NCI-H2029 (cell line): ENCODE measurements around the gene SHROOM3.
A peak's percentile ranks its signal among the peaks of the same experiment; 100 is the strongest.

Source experiments
- DNase-seq: peaks from one replicate; lab custom pipeline; 2025; lab: John Stamatoyannopoulos, UW

SHROOM3 gene

DNA sequence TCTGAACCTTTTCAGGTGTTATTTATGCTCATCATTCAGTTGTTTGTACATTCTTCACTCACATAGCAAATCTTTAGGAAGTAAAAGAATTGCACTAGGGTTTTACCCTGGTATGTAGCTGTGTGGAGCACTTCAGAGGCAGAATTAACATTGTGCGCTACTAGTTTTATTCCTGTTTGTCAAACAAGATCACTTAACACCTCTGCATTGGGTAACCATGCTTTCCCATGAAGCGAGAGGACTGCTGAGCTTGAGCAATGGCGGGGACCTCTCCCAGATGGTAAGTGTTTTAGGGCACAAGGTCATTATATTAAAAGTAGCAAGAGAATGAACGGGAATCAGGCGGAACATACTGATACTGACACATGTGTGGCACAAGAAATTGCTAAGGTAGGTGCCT is 59.2 kb downstream of the SHROOM3 start:
- no peak for DNase-seq

DNA sequence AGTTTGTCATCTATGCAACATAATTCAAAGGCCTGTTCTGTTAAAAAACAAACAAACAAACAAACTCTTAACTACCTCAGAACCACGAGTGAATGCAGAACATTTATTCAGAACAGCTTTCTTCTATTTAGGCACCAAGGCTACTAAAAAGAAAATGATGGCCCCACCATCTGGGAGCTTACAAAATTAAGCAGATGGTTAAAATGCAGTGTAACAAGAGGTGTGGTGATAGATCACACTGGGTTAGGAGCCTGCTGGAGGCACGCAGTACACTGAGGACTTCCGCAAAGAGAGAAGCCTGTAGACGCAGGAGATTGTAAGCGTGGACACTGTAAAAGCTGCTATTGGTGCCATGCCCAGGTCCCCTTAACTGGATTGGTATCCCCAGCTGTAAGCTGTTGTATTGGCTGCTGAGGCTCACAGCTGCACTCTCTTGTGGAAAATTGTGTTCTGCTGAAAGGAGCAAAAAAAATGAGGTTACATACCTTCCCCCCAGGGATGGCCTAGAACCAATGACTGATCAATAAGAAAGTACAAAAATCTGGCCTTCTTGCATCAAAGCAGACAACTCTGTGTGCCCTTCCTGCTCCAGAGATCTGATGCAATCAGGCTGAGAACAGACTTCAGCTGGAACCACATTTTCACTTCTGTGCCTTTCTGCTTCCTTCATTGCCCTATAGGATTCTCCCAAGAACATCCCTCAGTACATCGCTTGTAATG is 60.0 kb downstream of the SHROOM3 start:
- DNase-seq: no peak

DNA sequence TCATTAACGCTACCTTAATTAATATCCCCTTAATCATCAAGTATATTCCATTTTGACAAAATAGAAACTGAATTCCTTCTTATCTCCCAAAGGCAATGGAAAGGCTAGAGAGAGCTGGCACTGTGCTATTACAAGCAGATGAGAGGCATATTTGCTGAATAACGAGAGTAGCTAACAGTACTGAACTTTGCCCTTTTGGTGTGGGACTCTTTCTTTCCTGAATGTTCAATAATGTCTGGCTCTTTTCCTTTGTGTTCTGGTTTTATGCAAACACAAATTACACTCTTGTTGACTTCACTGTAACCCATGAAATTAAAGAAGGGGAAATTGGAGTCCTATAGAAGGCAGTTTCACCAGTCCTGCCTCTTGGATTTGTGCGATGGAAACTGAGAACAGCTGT is 63.5 kb downstream of the SHROOM3 start:
- DNase-seq: no peak

DNA sequence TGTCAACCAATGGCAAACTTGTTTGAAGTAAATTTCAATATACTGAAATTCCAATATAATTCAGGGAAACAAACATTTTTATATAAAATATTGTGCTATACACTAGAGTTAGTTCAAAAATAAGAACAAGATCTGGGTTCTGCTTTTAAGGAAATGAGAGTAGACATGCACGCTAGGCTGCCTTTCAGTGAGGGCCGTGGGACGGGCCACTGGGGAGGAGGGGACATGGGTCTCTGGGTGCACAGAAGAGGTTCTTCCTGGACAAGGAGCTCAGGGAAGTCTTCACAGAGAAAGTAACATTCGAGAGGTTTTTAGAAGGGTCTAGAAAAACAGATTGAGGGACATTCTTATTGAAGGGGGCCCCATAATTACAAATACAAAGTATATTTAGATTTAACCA is 64.4 kb downstream of the SHROOM3 start:
- no peak for DNase-seq

DNA sequence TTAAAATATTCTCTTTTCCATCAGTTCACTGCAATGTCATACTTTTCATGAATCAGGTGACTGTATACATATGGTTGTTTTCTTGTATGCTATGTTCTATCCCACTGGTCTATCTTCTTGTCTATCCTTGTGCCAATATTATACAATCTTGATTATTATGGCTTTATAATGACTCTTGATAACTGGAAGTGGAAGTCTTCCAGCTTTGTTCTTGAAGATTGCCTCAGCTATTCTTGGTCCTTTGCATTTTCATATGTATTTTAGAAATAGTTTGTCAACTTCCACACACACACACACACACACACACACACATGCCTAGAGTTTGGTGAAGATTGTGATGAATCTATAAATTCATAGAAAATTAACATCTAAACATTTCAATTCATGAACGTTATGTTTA is 67.9 kb downstream of the SHROOM3 start:
- no peak for DNase-seq

DNA sequence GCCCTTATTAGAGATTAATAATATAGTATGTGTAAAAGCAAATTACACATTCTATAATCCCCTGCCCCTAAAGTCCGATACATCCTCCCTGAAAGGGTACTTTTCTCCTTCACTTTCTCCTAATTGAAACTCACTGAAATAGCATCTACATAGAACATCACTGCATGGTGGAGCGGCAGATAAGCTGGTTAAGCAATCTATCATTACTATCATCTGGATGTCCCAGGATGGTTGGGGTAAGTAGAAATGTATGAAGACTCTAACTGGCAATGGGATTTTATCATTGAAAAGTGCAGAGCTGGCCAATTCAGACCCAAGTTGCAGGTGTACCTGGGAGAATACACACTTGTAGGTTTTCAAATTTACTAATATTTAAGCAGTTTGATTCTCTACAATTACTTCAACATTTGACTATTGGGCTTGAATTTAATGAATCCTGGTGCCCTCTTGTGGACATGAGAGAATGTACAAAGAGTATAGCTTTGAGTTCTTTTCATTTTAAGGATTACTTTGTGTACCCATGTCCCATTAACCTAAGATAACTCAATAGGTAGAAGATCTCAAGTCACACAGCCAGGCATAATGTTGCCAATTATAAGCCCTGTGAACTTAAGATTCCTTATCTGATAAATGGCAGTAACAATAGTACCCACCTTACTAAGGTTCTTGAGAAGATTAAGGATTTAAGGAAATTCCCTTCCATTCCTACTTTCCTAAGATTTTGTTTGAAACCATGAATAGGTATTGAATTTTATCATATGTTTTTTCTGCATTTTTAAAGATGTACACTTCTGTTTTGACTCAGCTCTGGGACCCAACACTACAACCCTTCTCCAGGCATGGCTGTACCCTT is 69.8 kb downstream of the SHROOM3 start:
- DNase-seq: peak; percentile 18

DNA sequence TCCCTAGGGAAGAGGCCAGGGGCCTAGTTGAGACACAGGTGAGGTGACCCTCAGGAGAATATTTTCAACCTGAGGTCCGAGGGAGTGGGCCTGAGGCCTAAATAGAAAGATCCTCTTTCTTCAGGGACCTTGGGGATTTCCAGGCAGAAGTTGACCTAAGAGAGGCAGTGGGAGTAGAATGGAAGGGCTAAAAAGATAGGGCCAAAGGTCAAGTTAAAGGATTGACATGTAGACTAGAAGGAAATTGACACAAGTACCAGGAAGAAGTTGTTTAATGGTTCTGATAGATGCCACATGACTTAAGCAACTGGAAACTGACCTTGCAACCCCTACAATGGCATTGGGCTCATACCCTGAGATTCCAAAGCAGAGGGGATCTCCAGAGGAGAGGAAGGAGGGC is 76.9 kb downstream of the SHROOM3 start:
- no peak for DNase-seq

DNA sequence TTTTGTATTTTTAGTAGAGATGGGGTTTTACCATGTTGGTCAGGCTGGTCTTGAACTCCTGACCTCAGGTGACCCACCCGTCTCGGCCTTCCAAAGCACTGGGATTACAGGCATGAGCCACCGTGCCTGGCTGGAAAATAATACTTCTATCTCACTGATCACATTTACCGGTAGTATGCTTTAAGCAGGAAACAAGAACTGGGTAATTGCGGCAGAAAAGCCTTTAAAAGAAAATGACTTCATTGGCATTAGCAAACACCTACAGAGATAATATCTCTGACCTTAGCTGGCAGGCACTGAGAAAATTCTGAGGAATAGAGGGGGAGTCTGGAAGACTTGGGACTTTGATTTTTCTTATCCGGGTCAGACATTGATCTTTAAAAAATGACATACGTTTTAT is 78.5 kb downstream of the SHROOM3 start:
- no peak for DNase-seq

DNA sequence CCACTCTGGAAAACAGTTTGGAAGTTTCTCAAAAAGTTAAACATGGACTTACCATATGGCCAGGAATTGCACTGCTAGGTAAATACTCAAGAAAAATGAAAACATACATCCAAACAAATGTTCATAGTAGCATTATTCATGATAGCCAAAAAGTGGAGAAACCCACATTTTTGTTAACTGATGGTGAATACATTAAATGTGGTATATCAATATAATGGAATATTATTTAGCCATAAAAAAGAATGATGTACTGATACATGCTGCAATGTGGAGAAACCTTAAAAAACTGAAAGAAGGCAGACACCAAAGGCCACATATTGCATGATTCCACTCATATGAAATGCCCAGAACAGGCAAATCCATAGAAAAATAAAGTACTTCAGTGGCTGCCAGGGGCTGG is 79.1 kb downstream of the SHROOM3 start:
- DNase-seq: no peak

DNA sequence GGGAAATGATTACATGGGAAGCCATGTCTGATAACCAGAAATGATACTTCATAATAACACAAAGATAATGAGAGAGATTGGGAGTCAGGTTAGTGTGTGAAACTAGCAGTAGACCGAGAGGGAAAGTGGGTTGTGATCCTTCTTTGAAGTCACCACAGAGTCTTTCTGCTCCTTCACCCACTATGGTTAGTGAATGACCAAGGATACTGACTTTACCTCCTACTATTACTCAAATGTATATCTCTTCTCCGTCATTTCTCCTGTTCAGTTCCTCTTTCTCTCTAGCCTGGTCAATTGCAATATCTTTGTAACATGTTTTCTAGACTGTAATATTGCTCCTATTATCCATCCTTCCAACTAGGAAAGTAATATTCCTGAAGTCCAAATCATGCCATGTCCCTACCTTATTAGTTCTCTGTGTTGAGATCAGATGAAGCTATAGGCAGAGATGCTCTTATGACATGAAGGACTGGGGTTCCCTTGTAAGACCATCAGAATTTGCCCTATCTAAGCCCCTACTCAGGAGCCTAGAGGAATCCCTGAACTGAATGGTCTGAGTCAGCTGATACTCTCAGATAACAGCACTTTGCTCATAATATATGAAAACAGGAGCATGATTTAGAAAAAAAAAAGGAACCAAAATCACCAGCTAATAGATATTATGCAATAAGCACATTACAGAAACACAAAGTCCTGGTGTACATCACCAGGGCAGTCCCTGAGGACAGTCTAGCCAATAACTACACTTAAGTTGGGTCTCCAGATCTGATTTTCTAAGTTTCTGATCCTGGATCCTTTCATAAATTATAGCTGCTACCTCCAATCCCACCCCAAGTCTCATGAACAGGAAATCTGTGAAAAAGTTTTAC is 81.2 kb downstream of the SHROOM3 start:
- DNase-seq: no peak

DNA sequence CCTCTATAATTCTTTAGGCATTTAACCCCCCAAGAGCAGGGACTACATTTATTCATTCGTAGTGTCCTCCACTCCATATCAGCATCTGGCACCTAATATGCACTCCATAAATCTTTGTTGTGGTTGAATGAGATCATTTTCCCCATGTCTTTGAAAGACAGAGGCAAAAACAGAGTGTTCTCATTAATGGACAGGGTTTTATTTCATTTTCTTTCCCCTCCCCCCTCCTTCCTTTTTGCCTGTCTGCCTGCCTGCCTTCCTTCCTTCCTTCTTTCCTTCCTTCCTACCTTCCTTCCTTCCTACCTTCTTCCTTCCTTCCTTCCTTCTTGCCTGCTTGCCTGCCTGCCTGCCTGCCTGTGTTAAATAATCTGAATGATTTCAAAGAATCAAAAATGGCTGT is 83.2 kb downstream of the SHROOM3 start:
- no peak for DNase-seq

DNA sequence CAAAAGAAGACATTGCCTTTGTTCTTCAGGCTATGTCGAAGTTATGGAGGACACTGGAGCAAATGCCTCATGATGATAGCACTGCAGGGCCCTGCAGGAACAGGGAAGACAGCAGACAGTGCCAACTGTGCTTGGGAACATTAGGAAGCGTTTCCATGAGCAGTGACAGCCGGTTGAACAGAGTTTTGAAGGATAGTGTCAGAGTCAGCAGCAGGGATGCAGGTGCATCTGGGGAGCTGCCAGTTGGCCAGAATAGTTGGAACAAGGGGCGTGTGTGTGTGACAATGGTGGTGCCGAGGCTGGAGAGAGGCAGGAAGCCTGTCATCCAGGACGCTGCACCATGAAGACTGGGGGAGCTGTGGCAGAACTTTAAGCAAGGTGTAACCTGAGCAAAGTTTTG is 88.6 kb downstream of the SHROOM3 start:
- no peak for DNase-seq

DNA sequence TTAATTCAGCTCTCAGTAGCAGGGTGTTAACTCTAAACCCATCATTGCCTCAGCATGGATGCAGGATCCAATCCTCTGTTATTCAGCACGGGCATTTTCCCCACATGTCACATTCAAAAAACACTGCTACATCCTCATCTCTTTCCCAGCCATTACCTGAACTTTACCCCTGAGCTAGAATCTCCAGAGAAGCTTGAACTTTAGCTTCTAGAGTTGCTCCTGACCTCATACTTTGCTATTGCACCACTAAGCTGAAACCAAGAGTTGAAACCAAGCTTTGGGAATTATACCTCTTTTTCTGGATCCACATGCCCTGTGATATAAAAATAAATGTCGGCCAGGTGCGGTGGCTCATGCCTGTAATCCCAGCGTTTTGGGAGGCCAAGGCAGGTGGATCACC is 90.7 kb downstream of the SHROOM3 start:
- DNase-seq: no peak

DNA sequence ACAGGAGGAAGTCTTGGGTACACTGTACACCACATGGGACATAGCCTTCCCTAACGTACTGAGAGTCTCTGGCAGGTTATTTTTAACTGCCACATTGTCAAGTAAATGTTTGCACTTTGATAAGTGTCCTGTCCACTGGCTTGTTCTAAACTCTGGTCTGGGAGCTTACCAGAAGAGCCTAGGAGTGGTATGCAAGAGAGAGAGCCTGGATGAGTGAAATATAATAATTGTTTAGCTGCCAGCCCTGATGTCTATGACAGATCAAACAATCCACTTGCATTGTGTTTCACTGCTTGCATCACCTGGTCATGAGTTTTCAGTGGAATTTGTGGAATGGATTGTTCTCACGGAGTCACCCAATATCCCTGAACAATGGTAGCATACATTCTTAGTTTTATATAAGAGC is 91.6 kb downstream of the SHROOM3 start:
- peak; percentile 76 for DNase-seq

DNA sequence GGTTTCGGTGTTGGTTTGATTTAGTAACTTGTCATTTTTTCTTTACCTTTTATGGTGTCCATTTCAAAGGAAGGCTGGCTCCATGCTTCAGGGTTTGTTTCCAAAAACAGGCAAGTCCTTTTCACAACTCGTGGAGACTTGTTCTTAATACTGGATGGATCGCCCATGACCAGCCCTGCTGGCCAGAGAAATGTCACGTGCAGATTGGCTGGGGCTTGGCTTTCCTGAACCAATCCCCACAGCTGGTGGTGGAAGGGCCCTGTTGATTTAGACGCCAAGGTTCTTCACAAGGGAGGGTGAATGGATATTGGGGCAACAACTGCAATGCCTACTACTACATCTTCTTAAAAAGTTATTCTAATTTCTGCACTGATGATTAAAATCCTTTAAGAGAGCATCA is 92.6 kb downstream of the SHROOM3 start:
- DNase-seq: no peak

DNA sequence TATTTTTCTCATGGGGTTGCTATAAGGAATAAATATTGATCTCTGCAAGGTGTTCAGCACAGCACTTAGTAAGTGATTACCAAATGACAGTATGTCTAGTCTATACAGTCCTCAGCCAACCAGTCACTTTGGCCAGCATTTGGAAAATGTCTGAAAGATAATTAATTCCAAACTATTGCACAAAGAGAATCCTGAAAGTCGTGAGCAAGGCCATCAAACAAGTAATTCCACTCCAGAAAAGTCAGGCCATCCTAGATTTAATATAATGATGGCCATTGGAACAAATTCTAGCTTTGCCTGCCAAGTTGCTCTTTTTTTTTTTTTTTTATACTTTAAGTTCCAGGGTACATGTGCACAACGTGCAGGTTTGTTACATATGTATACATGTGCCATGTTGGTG is 96.6 kb downstream of the SHROOM3 start:
- DNase-seq: no peak

DNA sequence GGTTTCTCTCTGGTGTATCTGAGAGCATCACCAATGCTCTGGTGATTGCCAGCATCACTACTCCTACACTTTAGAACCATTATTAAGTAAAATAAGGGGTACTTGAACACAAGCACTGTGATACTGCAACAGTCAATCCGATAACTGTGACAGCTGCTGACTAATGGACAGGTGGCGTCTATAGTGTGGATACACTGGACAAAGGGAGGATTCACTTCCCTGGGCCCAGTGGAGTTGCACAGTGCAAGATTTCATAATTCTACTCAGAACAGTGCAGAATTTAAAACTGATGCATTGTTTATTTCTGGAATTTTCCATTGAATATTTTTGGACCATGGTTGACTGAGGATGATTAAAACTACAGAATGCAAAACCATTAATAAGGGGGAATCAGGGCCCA is 97.8 kb downstream of the SHROOM3 start:
- no peak for DNase-seq

DNA sequence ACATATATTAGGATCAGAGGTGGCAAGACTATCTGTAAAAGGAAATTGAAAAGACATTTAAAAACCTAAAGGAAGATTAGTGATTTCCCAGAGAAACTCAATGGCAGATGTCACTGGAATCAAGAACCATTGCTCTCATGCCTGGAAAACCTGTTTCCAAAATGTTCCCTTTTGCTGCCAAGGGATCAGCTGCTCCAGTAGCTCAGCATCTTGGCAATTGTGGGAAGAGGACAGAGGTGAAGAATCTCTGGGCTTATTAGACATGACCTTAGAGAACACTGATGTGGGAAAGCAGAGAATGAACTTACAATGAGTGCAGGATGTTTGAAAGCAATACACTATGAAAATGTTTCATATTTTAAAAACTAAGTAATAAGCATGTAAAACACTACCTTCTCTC is 98.3 kb downstream of the SHROOM3 start:
- DNase-seq: no peak

DNA sequence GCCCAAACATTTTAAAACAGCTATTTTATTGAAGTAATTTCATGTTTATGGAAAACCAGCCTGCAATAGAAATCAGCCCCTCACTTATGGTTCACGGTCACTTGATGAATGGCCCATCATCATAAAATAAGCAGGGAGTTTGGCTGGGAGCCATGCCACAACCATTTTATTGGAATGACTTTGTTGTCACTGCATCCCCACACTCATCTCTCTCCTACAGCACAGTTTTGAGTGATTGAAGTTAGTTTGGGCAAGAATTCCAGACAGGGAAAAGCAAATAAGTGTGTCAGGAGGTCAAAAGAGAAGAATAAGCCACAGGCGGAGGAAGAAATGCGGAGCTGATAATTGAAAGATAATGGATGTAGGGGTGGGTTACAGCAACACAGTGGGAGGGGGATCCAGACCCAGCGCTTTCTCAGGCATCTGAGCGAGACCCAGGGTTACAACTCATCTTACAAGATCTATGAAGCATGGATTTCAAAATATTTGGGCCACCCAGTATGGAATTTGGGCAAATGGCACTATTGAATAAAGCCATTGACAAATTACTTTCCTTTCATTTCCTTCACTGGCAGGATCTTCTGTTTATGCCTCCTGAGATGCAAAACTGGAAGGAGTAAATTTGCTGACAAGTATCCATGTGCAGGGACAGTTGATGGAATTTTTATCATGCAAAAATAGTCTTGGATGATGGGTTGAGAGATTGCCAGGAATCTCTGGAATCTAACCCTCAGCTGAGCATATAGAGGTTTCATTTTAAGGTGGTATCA is 100.8 kb downstream of the SHROOM3 start:
- peak; percentile 28 for DNase-seq

DNA sequence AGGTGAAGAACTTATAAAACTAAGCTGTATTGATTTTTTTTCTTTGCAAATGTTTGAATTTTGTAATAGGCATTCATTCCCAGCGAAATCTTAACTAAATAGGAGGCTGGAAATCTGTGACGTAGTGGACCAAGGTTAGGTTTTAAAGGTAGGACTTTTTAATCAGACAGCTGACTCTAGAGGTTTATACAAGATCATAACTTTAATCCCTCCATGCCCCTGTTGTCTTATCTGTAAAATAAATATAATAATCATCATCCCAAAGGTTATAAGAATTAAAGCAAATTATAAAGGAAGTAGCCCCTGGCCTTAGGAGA is 101.3 kb downstream of the SHROOM3 start:
- no peak for DNase-seq

DNA sequence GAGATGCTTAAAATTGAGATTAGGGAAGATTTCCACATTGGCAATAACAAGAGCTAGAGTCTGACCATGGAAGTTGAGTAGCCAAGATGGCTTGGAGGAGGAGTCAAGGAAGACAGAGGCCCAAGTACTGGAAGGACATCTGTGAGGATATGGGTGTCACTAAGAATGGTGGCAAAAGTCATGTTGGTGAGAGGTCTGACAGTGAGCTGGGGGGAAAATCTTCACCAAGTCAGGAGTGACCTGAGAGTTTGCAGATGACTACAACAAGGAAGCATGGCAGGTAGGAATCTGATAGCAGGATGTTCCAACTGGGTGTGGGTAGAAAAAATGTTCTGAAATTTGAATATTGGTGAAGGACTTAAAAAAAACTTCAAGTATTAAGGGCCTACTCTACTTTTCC is 103.3 kb downstream of the SHROOM3 start:
- DNase-seq: no peak

DNA sequence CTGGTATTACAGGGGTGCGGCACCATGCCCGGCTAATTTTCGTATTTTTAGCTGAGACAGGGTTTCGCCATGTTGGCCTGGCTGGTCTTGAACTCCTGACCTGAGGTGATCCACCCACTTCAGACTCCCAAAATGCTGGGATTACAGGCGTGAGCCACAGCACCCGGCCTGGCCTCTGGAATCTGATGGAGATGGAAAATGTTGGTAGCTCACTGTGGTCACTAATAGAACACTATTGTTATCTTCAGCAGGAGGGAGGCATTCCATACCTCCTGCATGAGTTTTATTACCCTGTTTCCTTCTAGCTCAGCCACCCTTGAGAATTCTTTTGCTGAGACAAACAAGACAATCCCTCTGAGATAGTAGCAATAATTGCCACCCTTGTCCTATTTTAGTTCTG is 105.0 kb downstream of the SHROOM3 start:
- DNase-seq: no peak
